ENCODE data around the gene TXK. TPM values are rescaled to one million over a fixed set of nuclear protein-coding genes. Genes with fewer than 3 reads are reported as not detected.

The TXK gene
- total RNA-seq, 1 experiment from 2014 or later = 1.7 TPM

DNA sequence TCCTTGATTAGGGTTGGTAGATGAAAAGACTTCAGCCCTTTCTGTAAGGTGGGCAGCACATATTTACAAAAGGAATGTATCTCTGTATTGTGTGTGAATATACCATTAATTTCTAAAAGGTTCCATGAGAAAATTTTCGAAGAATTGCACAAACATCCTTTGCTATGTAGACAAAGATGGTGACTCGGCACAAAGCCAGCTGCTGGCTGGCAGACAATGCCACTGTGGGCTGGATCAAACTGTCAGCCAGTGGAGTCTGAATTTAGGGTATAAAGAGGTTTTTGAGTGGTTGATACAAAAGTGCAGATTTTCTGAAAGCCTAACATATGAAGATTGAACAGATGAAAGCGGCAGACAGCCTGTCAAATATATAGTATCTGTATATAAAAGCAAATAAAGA, 5.6 kb upstream of the TXK start:
- intact Hi-C loops (cut with micrococcal nuclease) = loop anchor here (5.0 kb wide), 1 partner anchor 133 kb away; no protein-coding TSS in a partner anchor
- no peaks in the 10 kb centered on the region for H3K9me3 ChIP-seq (ENCODE audit: control insufficient read depth in 1 of 2, insufficient read depth in 1 of 2, low read depth in 1 of 2, low read length in 2 of 2)
- DNase-seq (ENCODE audit: low read depth, low spot score) = no peak
- no peak overlapping the region for H3K4me2 ChIP-seq (ENCODE audit: low read length)
- ChIA-PET CTCF (interaction anchor here (1.1 to 1.2 kb wide), 2 partner anchors 9 to 12 kb away, joined by 3 to 4 read pairs; no protein-coding TSS in a partner anchor), POLR2A (no interaction called here), RAD21 (ENCODE audit: low non-redundant PET in 1 of 2, low total read pairs in 2 of 2, uncharacterized antibody in 2 of 2, unreplicated experiment in 2 of 2) (no interaction called here)
- no peaks in the 10 kb centered on the region for H3K27me3 ChIP-seq (ENCODE audit: insufficient read depth, low read length)
- ATAC-seq = no peak
- no peaks in the 10 kb centered on the region for H3K79me2 ChIP-seq (ENCODE audit: insufficient read depth, low read length)
- no peaks in the 10 kb centered on the region for H3K9me2 ChIP-seq (ENCODE audit: insufficient read depth)
- H3K27ac ChIP-seq (ENCODE audit: low read depth, low read length) = no peak overlapping the region
- no peak overlapping the region for H2AFZ ChIP-seq (ENCODE audit: low read depth, low read length, poor library complexity, severe bottlenecking)
- no peaks in the 10 kb centered on the region for H3K36me3 ChIP-seq (ENCODE audit: control insufficient read depth in 1 of 2, insufficient read depth in 2 of 2, low read length in 2 of 2)
- no peak overlapping the region for H3K9ac ChIP-seq (ENCODE audit: low read length)
- no TSS peak for BruUV-seq (replicated peaks)
- no peak overlapping the region for H3K4me3 ChIP-seq (replicated peaks in 1 of 2; ENCODE audit: low read depth in 1 of 2, low read length in 2 of 2)
- no peaks in the 10 kb centered on the region for H3K4me1 ChIP-seq (ENCODE audit: control insufficient read depth in 1 of 2, insufficient read depth in 2 of 2, low read length in 2 of 2)
- no peaks in the 10 kb centered on the region for H4K20me1 ChIP-seq (ENCODE audit: insufficient read depth)
- no peak for TF ChIP-seq RAD21 (IDR thresholded peaks at IDR 0.05; ENCODE audit: low read depth)
- no peak for TF ChIP-seq EZH2phosphoT487 (IDR thresholded peaks at IDR 0.05; ENCODE audit: borderline replicate concordance)
- TF ChIP-seq CBX3 (IDR thresholded peaks at IDR 0.05; ENCODE audit: low read depth) = no peak
- TF ChIP-seq YY1 (IDR thresholded peaks at IDR 0.05; ENCODE audit: extremely low read depth, insufficient replicate concordance, low read depth, low read length) = no peak
- TF ChIP-seq, protein P1, sequence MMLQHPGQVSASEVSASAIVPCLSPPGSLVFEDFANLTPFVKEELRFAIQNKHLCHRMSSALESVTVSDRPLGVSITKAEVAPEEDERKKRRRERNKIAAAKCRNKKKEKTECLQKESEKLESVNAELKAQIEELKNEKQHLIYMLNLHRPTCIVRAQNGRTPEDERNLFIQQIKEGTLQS (IDR thresholded peaks at IDR 0.05) = no peak
- TF ChIP-seq, protein P2, sequence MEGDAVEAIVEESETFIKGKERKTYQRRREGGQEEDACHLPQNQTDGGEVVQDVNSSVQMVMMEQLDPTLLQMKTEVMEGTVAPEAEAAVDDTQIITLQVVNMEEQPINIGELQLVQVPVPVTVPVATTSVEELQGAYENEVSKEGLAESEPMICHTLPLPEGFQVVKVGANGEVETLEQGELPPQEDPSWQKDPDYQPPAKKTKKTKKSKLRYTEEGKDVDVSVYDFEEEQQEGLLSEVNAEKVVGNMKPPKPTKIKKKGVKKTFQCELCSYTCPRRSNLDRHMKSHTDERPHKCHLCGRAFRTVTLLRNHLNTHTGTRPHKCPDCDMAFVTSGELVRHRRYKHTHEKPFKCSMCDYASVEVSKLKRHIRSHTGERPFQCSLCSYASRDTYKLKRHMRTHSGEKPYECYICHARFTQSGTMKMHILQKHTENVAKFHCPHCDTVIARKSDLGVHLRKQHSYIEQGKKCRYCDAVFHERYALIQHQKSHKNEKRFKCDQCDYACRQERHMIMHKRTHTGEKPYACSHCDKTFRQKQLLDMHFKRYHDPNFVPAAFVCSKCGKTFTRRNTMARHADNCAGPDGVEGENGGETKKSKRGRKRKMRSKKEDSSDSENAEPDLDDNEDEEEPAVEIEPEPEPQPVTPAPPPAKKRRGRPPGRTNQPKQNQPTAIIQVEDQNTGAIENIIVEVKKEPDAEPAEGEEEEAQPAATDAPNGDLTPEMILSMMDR (IDR thresholded peaks at IDR 0.05 in 2 of 3, conservative IDR thresholded peaks at IDR 0.05 in 1 of 3; ENCODE audit: borderline replicate concordance in 1 of 3, insufficient read depth in 1 of 3, low read depth in 2 of 3, low read length in 2 of 3) = no peak
- TF ChIP-seq EGR1 (IDR thresholded peaks at IDR 0.05; ENCODE audit: low read depth) = no peak
- no peak for TF ChIP-seq SRF (IDR thresholded peaks at IDR 0.05; ENCODE audit: low read depth)
- TF ChIP-seq SIN3A (IDR thresholded peaks at IDR 0.05; ENCODE audit: low read depth) = no peak
- TF ChIP-seq, protein P3, sequence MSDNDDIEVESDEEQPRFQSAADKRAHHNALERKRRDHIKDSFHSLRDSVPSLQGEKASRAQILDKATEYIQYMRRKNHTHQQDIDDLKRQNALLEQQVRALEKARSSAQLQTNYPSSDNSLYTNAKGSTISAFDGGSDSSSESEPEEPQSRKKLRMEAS (IDR thresholded peaks at IDR 0.05) = no peak
- TF ChIP-seq POLR2AphosphoS5 (IDR thresholded peaks at IDR 0.05; ENCODE audit: low read depth, low read length) = no peak
- no peak for TF ChIP-seq ZFX (IDR thresholded peaks at IDR 0.05)

Measured in HCT116 (cell line).